ENCODE measurements around the gene OSBPL7. TPM values are rescaled to one million over a fixed set of nuclear protein-coding genes. Genes with fewer than 3 reads are reported as not detected.

Gene OSBPL7
- total RNA-seq, 1 experiment from 2014 or later = 9.1 TPM

GRCh38 chr17:47844814-47845715 is 23.5 kb upstream of the OSBPL7 start:
- H3K27me3 ChIP-seq (replicated peaks; ENCODE audit: insufficient read depth, low read depth, low read length, poor library complexity) = peaks cover 45% of the 10 kb centered on the region
- no peak overlapping the region for H3K4me3 ChIP-seq (ENCODE audit: low read depth, low read length, poor library complexity, severe bottlenecking)
- intact Hi-C loops (cut with micrococcal nuclease; ENCODE audit: unreplicated experiment) = loop anchor here (5.0 to 10.0 kb wide), 2 partner anchors 100 to 172 kb away; partner anchors contain the start of gene PNPO
- POLR2A ChIA-PET (ENCODE audit: low non-redundant PET) = no interaction called here
- peak; percentile 37; the same call in 1 of the 2 replicates for TF ChIP-seq CTCF (conservative IDR thresholded peaks at IDR 0.05; ENCODE audit: low read depth, low read length)
- no peak for TF ChIP-seq EZH2 (IDR thresholded peaks at IDR 0.05; ENCODE audit: borderline replicate concordance, low read depth, low read length, poor library complexity, severe bottlenecking)
- H3K27ac ChIP-seq (ENCODE audit: low read depth, low read length, poor library complexity, severe bottlenecking) = no peak overlapping the region
- CTCF ChIA-PET = interaction anchor here (1.3 kb wide), 1 partner anchor 45 kb away, joined by 3 read pairs; no protein-coding TSS in a partner anchor
- no peaks in the 10 kb centered on the region for H3K9me3 ChIP-seq (ENCODE audit: low read depth, low read length, poor library complexity, severe bottlenecking)
- H3K4me1 ChIP-seq (ENCODE audit: insufficient read depth, low read length, poor library complexity, severe bottlenecking) = no peaks in the 10 kb centered on the region
- peak; percentile 38 for DNase-seq (ENCODE audit: low spot score)
- no peaks in the 10 kb centered on the region for H3K36me3 ChIP-seq (ENCODE audit: insufficient read depth, low read length, poor library complexity, severe bottlenecking)
- BruUV-seq (replicated peaks) = no TSS peak

GRCh38 chr17:47844227-47844626 is 22.6 kb upstream of the OSBPL7 start:
- H3K4me1 ChIP-seq (ENCODE audit: insufficient read depth, low read length, poor library complexity, severe bottlenecking) = no peaks in the 10 kb centered on the region
- H3K9me3 ChIP-seq (ENCODE audit: low read depth, low read length, poor library complexity, severe bottlenecking) = no peaks in the 10 kb centered on the region
- DNase-seq (ENCODE audit: low spot score) = no peak
- no peak overlapping the region for H3K27ac ChIP-seq (ENCODE audit: low read depth, low read length, poor library complexity, severe bottlenecking)
- H3K27me3 ChIP-seq (replicated peaks; ENCODE audit: insufficient read depth, low read depth, low read length, poor library complexity) = peaks cover 37% of the 10 kb centered on the region
- no peak for TF ChIP-seq EZH2 (IDR thresholded peaks at IDR 0.05; ENCODE audit: borderline replicate concordance, low read depth, low read length, poor library complexity, severe bottlenecking)
- TF ChIP-seq CTCF (conservative IDR thresholded peaks at IDR 0.05; ENCODE audit: low read depth, low read length) = no peak
- ChIA-PET POLR2A (ENCODE audit: low non-redundant PET) (no interaction called here), CTCF (interaction anchor here (1.3 kb wide), 1 partner anchor 45 kb away, joined by 3 read pairs; no protein-coding TSS in a partner anchor)
- intact Hi-C loops (cut with micrococcal nuclease; ENCODE audit: unreplicated experiment) = loop anchor here (5.0 to 10.0 kb wide), 2 partner anchors 101 to 173 kb away; partner anchors contain the start of gene PNPO
- no TSS peak for BruUV-seq (replicated peaks)
- H3K4me3 ChIP-seq (ENCODE audit: low read depth, low read length, poor library complexity, severe bottlenecking) = no peak overlapping the region
- H3K36me3 ChIP-seq (ENCODE audit: insufficient read depth, low read length, poor library complexity, severe bottlenecking) = no peaks in the 10 kb centered on the region

GRCh38 chr17:47843391-47843730 is 21.8 kb upstream of the OSBPL7 start:
- CTCF ChIA-PET = interaction anchor here (0.6 to 2.8 kb wide), 3 partner anchors 45 to 128 kb away, joined by 5 to 19 read pairs (median 7); partner anchors contain the start of gene CDK5RAP3
- TF ChIP-seq CTCF (conservative IDR thresholded peaks at IDR 0.05; ENCODE audit: low read depth, low read length) (no peak; the same call in 1 of the 2 replicates), EZH2 (IDR thresholded peaks at IDR 0.05; ENCODE audit: borderline replicate concordance, low read depth, low read length, poor library complexity, severe bottlenecking) (no peak)

More at GRCh38 chr17:47843391-47843730, 21.8 kb upstream of the OSBPL7 start:
- no peak for DNase-seq (ENCODE audit: low spot score)
- no TSS peak for BruUV-seq (replicated peaks)
- POLR2A ChIA-PET (ENCODE audit: low non-redundant PET) = no interaction called here
- no peak overlapping the region for H3K27ac ChIP-seq (ENCODE audit: low read depth, low read length, poor library complexity, severe bottlenecking)
- H3K9me3 ChIP-seq (ENCODE audit: low read depth, low read length, poor library complexity, severe bottlenecking) = no peaks in the 10 kb centered on the region
- H3K36me3 ChIP-seq (ENCODE audit: insufficient read depth, low read length, poor library complexity, severe bottlenecking) = no peaks in the 10 kb centered on the region
- H3K4me1 ChIP-seq (ENCODE audit: insufficient read depth, low read length, poor library complexity, severe bottlenecking) = no peaks in the 10 kb centered on the region
- intact Hi-C loops (cut with micrococcal nuclease; ENCODE audit: unreplicated experiment) = loop anchor here (5.0 to 10.0 kb wide), 2 partner anchors 101 to 174 kb away; partner anchors contain the start of gene PNPO
- peaks cover 28% of the 10 kb centered on the region for H3K27me3 ChIP-seq (replicated peaks; ENCODE audit: insufficient read depth, low read depth, low read length, poor library complexity)
- H3K4me3 ChIP-seq (ENCODE audit: low read depth, low read length, poor library complexity, severe bottlenecking) = no peak overlapping the region

Measured in A673 (cell line).